Upper lobe of left lung (tissue), 6 donors: Measurements from ENCODE around the gene ZCCHC7. TPM values are rescaled to one million over a fixed set of nuclear protein-coding genes. Genes with fewer than 3 reads are reported as not detected.
"Not testable (repeated sequence)": the region's sequence is repeated elsewhere in the genome, so short reads cannot be mapped to it uniquely, and the experiment has no call there.

Experiments used
- ATAC-seq, 2 donors: fragments of 200-7000 bp; cut with Tn5 transposase; one replicate each; pipeline ENCODE4 v1.9.1; 2022; ENCODE audit warnings: mild to moderate bottlenecking in 2 of 2, moderate library complexity in 2 of 2; ENCODE audit not compliant: low FRiP score in 2 of 2
- DNase-seq, 2 donors: peaks; one replicate each; pipeline ENCODE4 v3.0.0-alpha.2; 2019 to 2020
- H3K27ac ChIP-seq, 4 donors: fragments of 200-600 bp; sonication (generic); one replicate each; pipeline ENCODE4 v1.5.1; 2016 to 2019
- H3K27me3 ChIP-seq, 4 donors: fragments of 200-600 bp; sonication (generic); one replicate each; pipeline ENCODE4 v1.5.1; 2017 to 2019
- H3K36me3 ChIP-seq, 4 donors: fragments of 200-600 bp; sonication (generic); one replicate each; pipeline ENCODE4 v1.5.1; 2016 to 2019
- H3K4me1 ChIP-seq, 4 donors: fragments of 200-600 bp; sonication (generic); one replicate each; pipeline ENCODE4 v1.5.1; 2018 to 2019
- H3K4me3 ChIP-seq, 4 donors: fragments of 200-600 bp; sonication (generic); one replicate each; pipeline ENCODE4 v1.5.1; 2017 to 2019; ENCODE audit warnings: mild to moderate bottlenecking in 2 of 4, moderate library complexity in 1 of 4
- H3K9me3 ChIP-seq, 4 donors: fragments of 200-600 bp; sonication (generic); one replicate each; pipeline ENCODE4 v1.5.1; 2018 to 2019
- EP300 ChIP-seq, 4 donors: sonication (generic); formaldehyde crosslinking; IDR thresholded peaks; one replicate each; pipeline ENCODE4 v1.5.1; 2017; ENCODE audit warnings: antibody characterized with exemption in 4 of 4, control low read depth in 2 of 4
- POLR2A ChIP-seq, 4 donors: fragments of 450-650 bp; IDR thresholded peaks; one replicate each; pipeline ENCODE4 v1.5.1; 2016 to 2017; ENCODE audit warnings: antibody characterized with exemption in 4 of 4, mild to moderate bottlenecking in 2 of 4
- POLR2AphosphoS5 ChIP-seq, 2 donors: sonication (generic); formaldehyde crosslinking; IDR thresholded peaks; one replicate each; pipeline ENCODE4 v1.5.1; 2017; ENCODE audit warnings: antibody characterized with exemption in 2 of 2
- WGBS, 2 donors: methylation state at CpG; one replicate each; pipeline ENCODE4 v1.1.5; 2017 to 2018; 5-methylcytosine and 5-hydroxymethylcytosine counted together
- total RNA-seq, 6 donors: library from RNA; depleted of rRNA in 4 of 6; stranded (reverse); fragments of >200 nt in 4 of 6; gene quantifications; one replicate each; pipeline versions ENCODE4 v1.1.0 to v1.2.1, GENCODE V29; 2016 to 2021
- TF ChIP-seq, protein P1 (sequence below), 6 experiments: fragments of 450-650 bp in 4 of 6; fragments of 200-600 bp in 2 of 6; sonication (generic) in 2 of 6; IDR thresholded peaks; one replicate each; pipeline ENCODE4 v1.5.1; 2016 to 2019; ENCODE audit warnings: antibody characterized with exemption in 6 of 6
- donor health status: DM: no; HTN: no; CAD: no; lungs with moderate emphysema.
- donor health status: DM: no; HTN: yes; CAD: no; lungs with severe emphysema.

Gene ZCCHC7
- total RNA-seq, result 10 to 100 TPM; 11.1 to 44.0 (median 18.7) TPM

- H3K36me3 ChIP-seq, result no peaks in the 10 kb centered on the region
- H3K27ac ChIP-seq, result peak within 1 kb of the TSS; percentile 92 to 96 (median 96)
- peak within 1 kb of the TSS; percentile 40 to 98 (median 92) for H3K4me3 ChIP-seq
- TF ChIP-seq, protein P1, sequence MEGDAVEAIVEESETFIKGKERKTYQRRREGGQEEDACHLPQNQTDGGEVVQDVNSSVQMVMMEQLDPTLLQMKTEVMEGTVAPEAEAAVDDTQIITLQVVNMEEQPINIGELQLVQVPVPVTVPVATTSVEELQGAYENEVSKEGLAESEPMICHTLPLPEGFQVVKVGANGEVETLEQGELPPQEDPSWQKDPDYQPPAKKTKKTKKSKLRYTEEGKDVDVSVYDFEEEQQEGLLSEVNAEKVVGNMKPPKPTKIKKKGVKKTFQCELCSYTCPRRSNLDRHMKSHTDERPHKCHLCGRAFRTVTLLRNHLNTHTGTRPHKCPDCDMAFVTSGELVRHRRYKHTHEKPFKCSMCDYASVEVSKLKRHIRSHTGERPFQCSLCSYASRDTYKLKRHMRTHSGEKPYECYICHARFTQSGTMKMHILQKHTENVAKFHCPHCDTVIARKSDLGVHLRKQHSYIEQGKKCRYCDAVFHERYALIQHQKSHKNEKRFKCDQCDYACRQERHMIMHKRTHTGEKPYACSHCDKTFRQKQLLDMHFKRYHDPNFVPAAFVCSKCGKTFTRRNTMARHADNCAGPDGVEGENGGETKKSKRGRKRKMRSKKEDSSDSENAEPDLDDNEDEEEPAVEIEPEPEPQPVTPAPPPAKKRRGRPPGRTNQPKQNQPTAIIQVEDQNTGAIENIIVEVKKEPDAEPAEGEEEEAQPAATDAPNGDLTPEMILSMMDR (IDR thresholded peaks at IDR 0.05), result peak in 1 of 6 experiments; percentile 23
- TF ChIP-seq POLR2A (IDR thresholded peaks at IDR 0.05), result peak in 3 of 4 donors; percentile 88 to 92 (median 90)
- peak in 1 of 4 donors; percentile 14 for TF ChIP-seq EP300 (IDR thresholded peaks at IDR 0.05)
- peak; percentile 84 to 93 for TF ChIP-seq POLR2AphosphoS5 (IDR thresholded peaks at IDR 0.05)
- ATAC-seq, result peak; percentile 99
- H3K9me3 ChIP-seq, result peaks cover 0 to 5% (median 0%) of the 10 kb centered on the region in 4 donors
- no peaks in the 10 kb centered on the region for H3K27me3 ChIP-seq
- peak; percentile 97 to 98 for DNase-seq
- peaks cover 8 to 26% (median 13%) of the 10 kb centered on the region in 4 donors for H3K4me1 ChIP-seq
- 5 to 10% methylated on average over 32 to 52 of the region's 82 CpGs for WGBS, 2 donors
Observed at GRCh38 chr9:37119907-37120842, at the start of gene ZCCHC7. ZCCHC7 (plus strand) TSS chr9:37120574.

DNA sequence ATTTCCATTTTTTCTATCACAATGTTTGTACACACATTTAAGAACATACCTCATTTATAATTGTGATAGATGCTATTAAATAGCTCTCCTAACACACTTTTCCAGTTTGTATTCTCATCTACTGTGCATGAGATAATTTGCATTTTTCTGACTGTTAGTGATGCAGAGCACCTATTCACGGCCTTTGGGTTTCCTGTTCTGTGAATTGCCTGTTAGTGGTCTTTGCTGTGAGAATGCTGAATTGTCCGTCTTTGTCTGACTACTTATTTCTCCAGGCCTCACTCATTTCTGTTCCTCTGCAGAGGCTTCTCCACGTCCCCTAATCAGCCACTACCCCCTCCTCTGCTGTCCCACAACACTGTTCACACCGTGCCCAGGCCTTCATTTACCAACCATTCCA is 45.6 kb upstream of the ZCCHC7 start:
- H3K36me3 ChIP-seq, H3K9me3 ChIP-seq, H3K4me3 ChIP-seq, H3K27me3 ChIP-seq, DNase-seq, H3K4me1 ChIP-seq, H3K27ac ChIP-seq, ATAC-seq: not testable (repeated sequence)
- 70 to 71% methylated on average over 4 of the region's 4 CpGs for WGBS, 2 donors

- ATAC-seq (peak; percentile 98), DNase-seq (peak; percentile 92 to 96)
- Histone ChIP-seq H3K36me3 (no peaks in the 10 kb centered on the region), H3K27ac (peak overlapping the region; percentile 87 to 92 (median 89)), H3K4me3 (peak overlapping the region; percentile 86 to 95 (median 90)), H3K9me3 (peaks cover 0 to 6% (median 0%) of the 10 kb centered on the region in 4 donors), H3K4me1 (peaks cover 7 to 22% (median 11%) of the 10 kb centered on the region in 4 donors), H3K27me3 (no peaks in the 10 kb centered on the region)
- 2 to 3% methylated on average over 32 to 63 of the region's 63 CpGs for WGBS, 2 donors
- peak; percentile 78 to 84 for TF ChIP-seq POLR2AphosphoS5 (IDR thresholded peaks at IDR 0.05)
- TF ChIP-seq EP300 (IDR thresholded peaks at IDR 0.05), result peak in 1 of 4 donors; percentile 4
- TF ChIP-seq, protein P1 (IDR thresholded peaks at IDR 0.05), result no peak
- TF ChIP-seq POLR2A (IDR thresholded peaks at IDR 0.05), result peak in 3 of 4 donors; percentile 57 to 84 (median 69)
Observed at GRCh38 chr9:37079370-37080164, 40.8 kb upstream of the ZCCHC7 start.

DNA sequence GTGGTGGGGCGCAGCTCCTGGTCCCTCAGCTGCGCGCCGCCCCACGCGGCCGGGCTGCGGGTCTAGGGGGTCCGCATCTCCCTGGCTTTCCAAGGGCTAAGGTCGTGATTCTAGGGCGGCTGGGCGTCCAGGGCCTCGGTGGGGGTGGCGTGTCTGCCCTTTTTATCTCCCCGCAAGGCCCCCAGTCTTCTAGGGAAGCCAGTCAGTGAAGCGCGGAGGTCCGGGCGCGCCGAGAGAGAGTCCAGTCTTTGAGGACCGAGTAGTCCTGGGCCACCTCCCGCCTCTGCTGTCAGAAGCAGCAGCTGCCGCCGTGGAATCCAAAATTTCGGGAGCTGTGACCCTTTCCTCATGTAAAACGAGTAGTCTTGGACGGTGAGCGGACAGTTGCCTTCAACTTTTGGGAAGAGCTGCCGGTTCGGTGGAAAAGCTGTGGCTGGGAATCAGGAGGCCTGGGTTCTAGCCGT is 40.2 kb upstream of the ZCCHC7 start:
- H3K36me3 ChIP-seq, H3K27me3 ChIP-seq, H3K9me3 ChIP-seq: not testable (repeated sequence)
- ATAC-seq, result peak; percentile 58 to 75
- TF ChIP-seq POLR2A (IDR thresholded peaks at IDR 0.05), result peak in 1 of 4 donors; percentile 16
- H3K4me3 ChIP-seq, result peak overlapping the region; percentile 86 to 95 (median 90)
- H3K4me1 ChIP-seq, result peaks cover 7 to 22% (median 11%) of the 10 kb centered on the region in 4 donors
- 1 to 15% methylated on average over 3 to 11 of the region's 32 CpGs for WGBS, 2 donors
- DNase-seq, result peak in 1 of 2 donors; percentile 30
- peak overlapping the region; percentile 87 to 92 (median 89) for H3K27ac ChIP-seq

GRCh38 chr9:37081507-37081906 is 38.9 kb upstream of the ZCCHC7 start:
- H3K36me3 ChIP-seq, H3K9me3 ChIP-seq, H3K27me3 ChIP-seq, ATAC-seq, H3K27ac ChIP-seq, H3K4me3 ChIP-seq: not testable (repeated sequence)
- peak in 1 of 2 donors; percentile 32 for DNase-seq
- peaks cover 7 to 22% (median 11%) of the 10 kb centered on the region in 4 donors for H3K4me1 ChIP-seq
- 97 to 98% methylated on average over 20 of the region's 20 CpGs for WGBS, 2 donors
